Ovary (tissue), 9 donors: ENCODE measurements around the gene C16orf87. TPM values are rescaled to one million over a fixed set of nuclear protein-coding genes. Genes with fewer than 3 reads are reported as not detected.

ENCODE experiments used
- DNase-seq, 5 donors: peaks; one replicate each; pipeline ENCODE4 v3.0.0-alpha.2; 2019 to 2020
- H3K27ac ChIP-seq, 2 donors: fragments of 200-600 bp; one replicate each; pipeline versions ENCODE4 v1.5.1 to v1.8.0; 2019 to 2022
- H3K27me3 ChIP-seq: fragments of 200-600 bp; one replicate; pipeline ENCODE4 v1.8.0; 2022
- H3K36me3 ChIP-seq: fragments of 200-600 bp; sonication (generic); one replicate; pipeline ENCODE4 v1.5.1; 2019
- H3K4me1 ChIP-seq: one replicate; pipeline ENCODE4 v1.8.1; 2013; ENCODE audit warnings: mild to moderate bottlenecking, moderate library complexity; ENCODE audit not compliant: insufficient read depth
- H3K4me3 ChIP-seq: fragments of 200-600 bp; sonication (generic); one replicate; pipeline ENCODE4 v1.5.1; 2017
- H3K9me3 ChIP-seq, 2 donors: fragments of 200-600 bp in 1 of 2; sonication (generic) in 1 of 2; one replicate each; pipeline versions ENCODE4 v1.5.1 to v1.8.1; 2013 to 2019; ENCODE audit warnings: mild to moderate bottlenecking in 1 of 2, moderate library complexity in 1 of 2
- EP300 ChIP-seq: sonication (generic); formaldehyde crosslinking; IDR thresholded peaks from one replicate; pipeline ENCODE4 v1.6.1; 2017; ENCODE audit warnings: antibody characterized with exemption
- POLR2A ChIP-seq: fragments of 450-650 bp; IDR thresholded peaks from one replicate; pipeline ENCODE4 v1.6.1; 2017; ENCODE audit warnings: antibody characterized with exemption, mild to moderate bottlenecking, moderate library complexity
- WGBS, 3 donors: extraction: QIAGEN DNeasy Blood & Tissue Kit in 1 of 3; methylation state at CpG; one replicate each; pipeline versions ENCODE4 v1.1.5 to v1.1.7; 2013 to 2017; 5-methylcytosine and 5-hydroxymethylcytosine counted together
- intact Hi-C, 4 donors: fragments of 100-400 bp; cut with DNase I; formaldehyde crosslinking; loops; one replicate each; pipeline versions ENCODE4 v1.11.0 to v1.15.1; 2022 to 2023
- polyA plus RNA-seq, 2 donors: library from polyadenylated mRNA; stranded (reverse); fragments of 200-250 nt in 1 of 2; fragments of 350-450 nt in 1 of 2; fragmentation: Illumina TruSeq in 1 of 2; extraction: RNeasy Lipid Tissue Mini Kit (QIAGEN cat#74804) in 1 of 2; gene quantifications; one replicate each; pipeline ENCODE4 v1.2.3, GENCODE V29; 2013 to 2014
- total RNA-seq, 7 donors: library from RNA; depleted of rRNA in 2 of 7; stranded (reverse); fragments of >200 nt in 2 of 7; fragmentation: NEBNext Ultra II Directional in 3 of 7; extraction: Animal tissue kit (Norgen Biotek cat#: 25700) in 3 of 7; gene quantifications; one replicate each; pipeline versions ENCODE4 v1.1.0 to v1.2.4, GENCODE V29; 2016 to 2023
- TF ChIP-seq, protein P1 (sequence below), 3 donors: fragments of 450-650 bp in 2 of 3; fragments of 200-600 bp in 1 of 3; IDR thresholded peaks; one replicate each; pipeline versions ENCODE4 v1.5.1 to v1.8.0; 2016 to 2022; ENCODE audit warnings: antibody characterized with exemption in 3 of 3, mild to moderate bottlenecking in 1 of 3
- donor health status: DM: no; HTN: no; CAD: no; lungs with moderate emphysema.
- donor health status: DM: no; HTN: no; CAD: no.
- donor health status: Bipolar disorder and iron deficiency.
- donor health status: DM: yes; HTN: yes; CAD: no.
- donor health status: DM: no; HTN: no; CAD: no.
- donor health status: DM: yes; HTN: yes; CAD: no.

The C16orf87 gene
- total and polyA plus RNA-seq, 9 donors, result 4.0 to 7.6 (median 5.1) TPM

DNA sequence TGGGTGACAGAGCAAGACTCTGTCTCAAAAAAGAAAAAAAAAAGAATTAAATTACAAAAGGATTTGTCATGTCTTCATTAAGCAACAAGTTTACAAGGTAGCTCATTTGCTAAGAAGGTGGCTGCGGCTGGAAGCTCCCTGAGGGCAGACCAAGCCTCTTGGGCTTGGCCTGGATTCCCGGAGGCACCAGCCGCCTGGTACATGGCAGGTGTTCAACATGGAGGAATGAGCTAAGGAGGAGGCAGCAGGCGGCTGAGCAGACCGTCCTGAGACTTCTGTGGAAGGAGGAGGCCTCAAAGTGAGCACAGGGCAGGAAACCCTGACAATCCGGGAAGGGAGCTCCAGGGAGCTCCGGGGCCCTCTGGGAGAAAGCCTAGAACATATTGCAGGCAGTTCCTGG, 79.6 kb downstream of the C16orf87 start:
- TF ChIP-seq EP300, result no peak
- TF ChIP-seq, protein P1, sequence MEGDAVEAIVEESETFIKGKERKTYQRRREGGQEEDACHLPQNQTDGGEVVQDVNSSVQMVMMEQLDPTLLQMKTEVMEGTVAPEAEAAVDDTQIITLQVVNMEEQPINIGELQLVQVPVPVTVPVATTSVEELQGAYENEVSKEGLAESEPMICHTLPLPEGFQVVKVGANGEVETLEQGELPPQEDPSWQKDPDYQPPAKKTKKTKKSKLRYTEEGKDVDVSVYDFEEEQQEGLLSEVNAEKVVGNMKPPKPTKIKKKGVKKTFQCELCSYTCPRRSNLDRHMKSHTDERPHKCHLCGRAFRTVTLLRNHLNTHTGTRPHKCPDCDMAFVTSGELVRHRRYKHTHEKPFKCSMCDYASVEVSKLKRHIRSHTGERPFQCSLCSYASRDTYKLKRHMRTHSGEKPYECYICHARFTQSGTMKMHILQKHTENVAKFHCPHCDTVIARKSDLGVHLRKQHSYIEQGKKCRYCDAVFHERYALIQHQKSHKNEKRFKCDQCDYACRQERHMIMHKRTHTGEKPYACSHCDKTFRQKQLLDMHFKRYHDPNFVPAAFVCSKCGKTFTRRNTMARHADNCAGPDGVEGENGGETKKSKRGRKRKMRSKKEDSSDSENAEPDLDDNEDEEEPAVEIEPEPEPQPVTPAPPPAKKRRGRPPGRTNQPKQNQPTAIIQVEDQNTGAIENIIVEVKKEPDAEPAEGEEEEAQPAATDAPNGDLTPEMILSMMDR (IDR thresholded peaks at IDR 0.05), result no peak
- TF ChIP-seq POLR2A, result no peak
- no peaks in the 10 kb centered on the region for H3K4me1 ChIP-seq
- no peak for DNase-seq
- no peaks in the 10 kb centered on the region for H3K36me3 ChIP-seq
- intact Hi-C loops, result no loop called here
- H3K9me3 ChIP-seq, result no peaks in the 10 kb centered on the region
- no peak overlapping the region for H3K27ac ChIP-seq
- WGBS, 3 donors, result 79 to 84% (median 80%) methylated on average over 7 of the region's 7 CpGs
- no peak overlapping the region for H3K4me3 ChIP-seq
- H3K27me3 ChIP-seq, result no peaks in the 10 kb centered on the region

DNA sequence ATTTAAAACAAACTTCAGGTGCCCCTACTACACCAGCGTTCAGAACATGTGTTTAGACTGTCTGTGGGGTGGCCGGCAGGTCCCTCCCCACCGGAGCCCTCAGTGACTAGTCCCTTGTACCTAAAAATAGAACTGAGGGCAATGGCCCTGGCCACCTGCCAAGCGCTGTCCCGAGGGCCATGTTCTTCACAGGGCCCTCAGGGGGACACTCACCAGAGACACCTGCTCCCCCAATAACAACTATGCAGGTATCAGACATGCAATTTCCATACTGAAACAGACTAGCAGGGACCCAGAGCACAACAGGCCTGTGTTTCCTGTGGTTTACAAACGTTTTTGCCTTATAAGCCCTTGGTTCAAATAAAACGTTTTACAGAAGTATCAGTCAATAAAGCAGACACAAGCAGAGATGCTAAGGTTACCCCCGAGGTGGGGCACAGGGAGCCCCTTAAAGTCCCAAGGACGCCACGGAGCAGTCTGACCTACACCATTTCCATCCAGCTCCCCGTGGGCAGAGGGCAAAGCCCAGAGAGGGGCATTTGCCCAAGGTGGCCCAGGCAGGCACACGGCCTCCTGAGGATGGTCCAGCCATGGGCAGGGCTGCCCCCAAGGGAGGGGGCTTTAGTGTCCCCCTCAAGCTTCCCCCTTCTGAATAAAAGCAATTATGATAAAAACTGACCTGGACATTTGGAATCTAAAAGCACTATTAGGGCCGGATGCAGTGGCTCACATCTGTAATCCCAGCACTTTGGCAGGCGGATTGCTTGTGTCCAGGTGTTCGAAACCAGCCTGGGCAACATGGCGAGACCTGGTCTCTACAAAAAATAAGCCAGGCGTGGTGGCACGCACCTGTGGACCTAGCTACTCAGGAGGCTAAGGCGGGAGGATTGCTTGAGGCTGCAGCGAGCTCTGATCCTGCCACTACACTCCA, 81.9 kb downstream of the C16orf87 start:
- H3K4me1 ChIP-seq, result no peaks in the 10 kb centered on the region
- TF ChIP-seq EP300, result no peak
- TF ChIP-seq, protein P1 (IDR thresholded peaks at IDR 0.05), result no peak
- no peak for TF ChIP-seq POLR2A
- H3K36me3 ChIP-seq, result no peaks in the 10 kb centered on the region
- intact Hi-C loops, result no loop called here
- no peak for DNase-seq
- H3K27me3 ChIP-seq, result no peaks in the 10 kb centered on the region
- 66 to 73% (median 66%) methylated on average over 20 of the region's 20 CpGs for WGBS, 3 donors
- H3K9me3 ChIP-seq, result no peaks in the 10 kb centered on the region
- H3K27ac ChIP-seq, result no peak overlapping the region
- no peak overlapping the region for H3K4me3 ChIP-seq

DNA sequence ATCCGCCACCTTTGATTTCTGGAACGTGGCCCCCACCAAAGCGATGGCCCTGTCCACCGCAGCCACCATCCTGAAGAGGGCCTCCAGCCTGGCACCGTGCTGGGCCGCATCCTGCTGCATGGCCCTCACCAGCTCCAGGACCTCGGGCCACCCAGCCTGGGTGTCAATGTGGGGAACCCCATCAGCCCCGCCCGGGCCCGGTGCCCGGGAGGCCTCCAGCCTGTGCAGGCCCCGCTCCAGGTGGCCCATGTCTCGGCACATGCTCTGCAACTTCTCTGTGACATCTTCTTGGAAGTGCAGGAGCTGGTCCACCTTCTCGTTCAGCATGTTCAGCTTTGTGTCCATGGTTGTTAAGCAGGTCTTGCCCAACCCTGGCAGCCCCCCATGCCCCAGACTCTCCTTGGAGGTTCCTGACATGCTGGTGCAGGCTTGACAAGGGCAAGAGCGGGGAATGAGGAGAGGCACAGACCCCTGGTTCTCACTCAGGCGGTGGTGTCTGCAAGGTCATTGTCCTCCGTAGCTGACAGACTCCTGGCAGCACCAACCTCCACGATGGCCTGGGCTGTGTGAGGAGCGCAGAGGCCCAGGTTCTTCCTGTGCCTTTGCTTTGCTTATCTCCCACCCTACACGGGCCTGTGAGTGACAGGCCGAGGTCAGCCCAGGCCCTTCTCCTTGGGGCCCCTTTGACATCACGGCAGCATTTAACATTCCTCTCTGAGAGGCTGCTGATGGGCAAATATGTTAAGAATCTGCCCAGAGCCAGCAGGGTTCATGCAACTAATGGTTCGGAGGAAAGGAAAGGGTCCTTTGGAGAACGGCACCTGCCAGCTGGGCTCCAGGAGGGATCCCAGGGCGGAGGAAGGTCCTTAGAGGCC, 83.0 kb downstream of the C16orf87 start, which contains the start of gene MYLK3:
Gene MYLK3 (minus strand): TSS at position 568 of the 875 bp plus-strand sequence. CDS start 151 bp downstream, at position 417.
- TF ChIP-seq EP300 (no peak), POLR2A (no peak)
- TF ChIP-seq, protein P1 (IDR thresholded peaks at IDR 0.05), result no peak
- Histone ChIP-seq H3K27me3 (no peaks in the 10 kb centered on the region), H3K4me1 (no peaks in the 10 kb centered on the region), H3K4me3 (no peak within 1 kb of the TSS), H3K36me3 (no peaks in the 10 kb centered on the region), H3K27ac (no peak within 1 kb of the TSS), H3K9me3 (no peaks in the 10 kb centered on the region)
- DNase-seq, result no peak
- WGBS, 3 donors, result 75 to 78% (median 77%) methylated on average over 24 to 25 of the region's 25 CpGs
- intact Hi-C loops, result no loop called here
